ENCODE results near the gene ACBD4.

The ACBD4 gene

DNA sequence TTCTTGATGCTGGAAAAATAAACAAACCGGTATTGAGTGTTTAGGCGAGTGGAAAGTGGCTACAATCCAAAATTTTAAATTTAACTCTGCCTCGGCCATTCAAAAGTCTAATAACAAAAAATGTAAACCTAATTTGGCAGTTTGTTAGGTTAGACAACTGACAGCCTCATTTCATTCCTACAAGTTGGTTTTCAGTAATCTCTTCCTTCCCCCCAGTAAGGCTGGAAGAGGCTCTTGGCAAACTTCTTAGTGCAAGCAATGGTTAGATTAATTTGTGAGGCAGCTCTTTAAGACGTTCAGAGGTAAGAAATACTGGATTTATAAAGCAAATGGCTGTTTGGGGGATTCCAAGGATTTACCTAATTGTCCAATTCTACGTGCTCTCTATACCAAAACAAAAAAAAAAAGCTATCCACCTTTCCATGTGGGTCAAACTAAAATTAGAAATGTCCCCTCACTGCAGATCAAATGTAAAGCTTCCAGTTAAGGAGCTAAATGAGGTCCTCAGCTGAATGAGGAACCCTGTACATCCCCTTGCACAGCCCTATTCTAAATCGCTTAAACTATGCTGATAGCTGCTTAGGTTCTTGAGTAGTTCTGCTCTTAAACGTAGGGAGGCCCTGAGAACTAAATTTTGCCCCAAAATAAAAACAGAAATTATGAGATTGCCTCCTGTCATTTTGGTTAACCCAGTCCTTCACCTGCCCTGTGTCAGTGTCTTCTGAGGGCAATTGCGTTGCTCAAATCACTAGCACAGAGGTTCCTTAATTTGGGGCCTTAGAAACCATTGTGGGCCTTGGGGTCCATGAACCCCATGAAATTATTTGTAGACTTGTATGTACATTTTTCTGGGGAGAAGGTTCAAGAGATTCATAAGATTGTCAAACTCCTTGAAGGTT lies 15.7 kb downstream of the ACBD4 start (continued):
- TF ChIP-seq PRDM10 (tag by site-specific recombination; IDR thresholded peaks at IDR 0.05) (peak; percentile 72), ZNF24 (tag by site-specific recombination; IDR thresholded peaks at IDR 0.05) (0 out of 2 replicates have a peak, but pooled peaks have one; percentile 5), SALL2 (tag by site-specific recombination; IDR thresholded peaks at IDR 0.05; ENCODE audit: borderline replicate concordance) (no peak), ZNF600 (tag by site-specific recombination; IDR thresholded peaks at IDR 0.05) (peak; percentile 91), ZNF629 (tag by site-specific recombination; IDR thresholded peaks at IDR 0.05) (0 out of 2 replicates have a peak, but pooled peaks have one; percentile 9), PRDM6 (tag by site-specific recombination; IDR thresholded peaks at IDR 0.05) (peak; percentile 97), ZNF529 (tag by site-specific recombination; IDR thresholded peaks at IDR 0.05; ENCODE audit: insufficient replicate concordance) (no peak), PATZ1 (tag by site-specific recombination; IDR thresholded peaks at IDR 0.05) (peak; percentile 6; the same call in 1 of the 2 replicates), IKZF3 (tag by site-specific recombination; IDR thresholded peaks at IDR 0.05) (no peak), ZNF549 (tag by site-specific recombination; IDR thresholded peaks at IDR 0.05) (no peak), KLF7 (tag by site-specific recombination; IDR thresholded peaks at IDR 0.05; ENCODE audit: borderline replicate concordance) (no peak), ZEB2 (tag by site-specific recombination; IDR thresholded peaks at IDR 0.05) (peak; percentile 8; the same call in 1 of the 2 replicates), ZNF133 (tag by site-specific recombination; IDR thresholded peaks at IDR 0.05) (no peak), FEZF1 (tag by site-specific recombination; IDR thresholded peaks at IDR 0.05) (peak; percentile 54), HOXC10 (CRISPR knock-in tag; IDR thresholded peaks at IDR 0.05) (no peak), ZNF10 (tag by site-specific recombination; IDR thresholded peaks at IDR 0.05) (no peak)

DNA sequence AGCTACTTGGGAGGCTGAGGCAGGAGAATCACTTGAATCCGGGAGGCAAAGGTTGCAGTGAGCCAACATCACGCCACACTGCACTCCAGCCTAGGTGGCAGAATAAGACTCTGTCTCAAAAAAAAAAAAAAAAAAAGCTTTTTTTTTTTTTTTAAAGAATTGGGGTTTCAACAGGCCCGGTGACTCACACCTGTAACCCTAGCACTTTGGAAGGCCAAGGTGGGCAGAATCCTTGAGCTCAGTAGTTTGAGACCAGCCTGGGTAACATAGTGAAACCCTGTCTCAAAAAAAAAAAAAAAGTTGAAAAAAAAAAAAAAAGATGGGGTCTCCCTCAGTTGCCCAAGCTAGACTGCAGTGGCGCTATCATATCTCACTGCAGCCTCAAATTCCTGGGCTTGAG lies 19.5 kb downstream of the ACBD4 start:
- H3K9me3 ChIP-seq (ENCODE audit: control insufficient read depth, insufficient read depth, low read depth, low read length) = no peaks in the 10 kb centered on the region
- H3K4me3 ChIP-seq (ENCODE audit: low read depth, low read length) = no peak overlapping the region
- TF ChIP-seq ZNF362 (tag by site-specific recombination; IDR thresholded peaks at IDR 0.05) (peak; percentile 73; the same call in 1 of the 2 replicates), ZNF529 (tag by site-specific recombination; IDR thresholded peaks at IDR 0.05; ENCODE audit: insufficient replicate concordance) (no peak)
- H3K36me3 ChIP-seq (ENCODE audit: control insufficient read depth in 2 of 2, insufficient read depth in 1 of 2, low read length in 2 of 2) = peaks cover 0 to 3% of the 10 kb centered on the region in 2 experiments; a peak in 1 of 3 replicates
- CTCF ChIA-PET = interaction anchor here (1.3 to 10.8 kb wide), 3 partner anchors 20 to 231 kb away, joined by 3 to 209 read pairs (median 81); partner anchors contain the start of genes ACBD4 and PLCD3
- POLR2A ChIA-PET = interaction anchor here (0.7 to 1.4 kb wide), 7 partner anchors 13 to 1000 kb away, joined by 3 to 10 read pairs (median 5); partner anchors contain the start of genes ACBD4 and MAP3K14
- peaks cover 19% of the 10 kb centered on the region for H3K4me1 ChIP-seq (ENCODE audit: control insufficient read depth, insufficient read depth, low read length)
- H3K27ac ChIP-seq (ENCODE audit: extremely low read depth, low read depth, low read length) = no peak overlapping the region

Measured in HEK293 (cell line).